ENCODE data around the gene ZNF614.
"Not testable (repeated sequence)": the region's sequence is repeated elsewhere in the genome, so short reads cannot be mapped to it uniquely, and the experiment has no call there.

The ZNF614 gene

GRCh38 chr19:52028027-52028779 is at the start of gene ZNF614:
Gene ZNF614, minus strand, starts transcription at chr19:52028379. Its CDS starts 2,634 bp downstream, at chr19:52025745.
- peak; percentile 82 for DNase-seq

DNA sequence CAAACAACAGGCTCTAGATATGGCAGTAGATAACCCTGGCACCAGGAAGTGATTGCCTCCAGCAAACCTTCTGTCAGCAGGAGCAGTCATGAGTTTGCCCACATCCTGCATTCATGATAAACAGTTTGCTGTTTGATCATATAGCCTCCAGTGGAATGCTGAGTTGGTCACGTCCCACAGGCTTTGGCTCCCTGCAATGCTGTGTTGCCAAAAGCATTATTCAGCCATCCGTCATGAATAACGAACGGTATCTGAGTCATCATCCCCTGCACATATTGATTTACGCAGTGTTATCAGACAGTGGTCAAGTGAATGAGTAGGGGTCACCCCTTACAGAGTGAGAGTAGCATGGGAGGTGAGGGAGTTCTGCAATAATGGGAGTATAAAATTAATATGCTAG is 42.3 kb upstream of the ZNF614 start:
- DNase-seq, result no peak

GRCh38 chr19:52069653-52070052 is 41.5 kb upstream of the ZNF614 start:
- no peak for DNase-seq

- DNase-seq, result no peak
Measured at GRCh38 chr19:52066258-52066863, 38.2 kb upstream of the ZNF614 start.

DNA sequence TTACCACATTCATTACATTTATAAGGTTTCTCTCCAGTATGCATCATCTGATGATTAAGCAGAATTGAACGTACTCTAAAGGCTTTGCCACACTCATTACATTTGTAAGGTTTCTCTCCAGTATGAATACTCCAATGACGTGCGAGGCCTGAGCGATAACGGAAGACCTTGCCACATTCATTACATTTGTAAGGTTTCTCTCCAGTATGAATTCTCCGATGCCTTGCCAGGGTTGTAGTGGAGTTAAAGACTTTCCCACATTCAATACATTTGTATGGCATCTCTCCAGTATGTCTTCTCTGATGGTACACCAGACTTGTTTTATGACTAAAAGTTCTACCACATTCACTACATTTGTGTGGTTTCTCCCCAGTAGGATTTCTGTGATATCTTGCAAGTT is 37.2 kb upstream of the ZNF614 start:
- no peak for DNase-seq

DNA sequence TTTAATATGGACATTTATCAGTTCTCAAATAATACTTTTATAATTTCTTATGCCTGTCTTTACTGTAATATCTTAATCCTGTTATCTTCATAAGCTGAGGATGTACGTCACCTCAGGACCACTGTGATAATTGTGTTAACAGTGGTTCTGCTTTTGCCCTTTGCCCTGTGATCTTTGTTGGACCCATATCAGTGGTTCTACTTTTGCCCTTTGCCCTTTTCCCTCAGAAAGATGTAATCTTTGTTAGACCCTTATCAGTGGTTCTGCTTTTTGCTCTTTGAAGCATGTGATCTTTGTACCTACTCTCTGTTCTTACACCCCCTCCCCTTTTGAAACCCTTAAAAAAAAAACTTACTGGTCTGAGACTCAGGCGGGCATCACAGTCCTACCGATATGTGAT is 28.3 kb upstream of the ZNF614 start:
- not testable (repeated sequence) for DNase-seq

DNA sequence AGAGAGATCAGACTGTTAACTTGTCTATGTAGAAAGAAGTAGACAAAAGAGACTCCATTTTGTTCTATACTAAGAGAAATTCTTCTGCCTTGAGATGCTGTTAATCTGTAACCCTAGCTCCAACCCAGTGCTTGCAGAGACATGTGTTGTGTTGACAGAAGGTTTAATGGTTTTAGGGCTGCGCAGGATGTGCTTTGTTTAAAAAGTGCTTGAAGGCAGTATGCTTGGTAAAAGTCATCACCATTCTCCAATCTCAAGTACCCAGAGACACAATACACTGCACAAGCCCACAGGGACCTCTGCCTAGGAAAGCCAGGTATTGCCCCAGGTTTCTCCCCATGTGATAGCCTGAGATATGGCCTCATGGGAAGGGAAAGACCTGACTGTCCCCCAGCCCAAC is 23.6 kb upstream of the ZNF614 start:
- DNase-seq, result not testable (repeated sequence)

DNA sequence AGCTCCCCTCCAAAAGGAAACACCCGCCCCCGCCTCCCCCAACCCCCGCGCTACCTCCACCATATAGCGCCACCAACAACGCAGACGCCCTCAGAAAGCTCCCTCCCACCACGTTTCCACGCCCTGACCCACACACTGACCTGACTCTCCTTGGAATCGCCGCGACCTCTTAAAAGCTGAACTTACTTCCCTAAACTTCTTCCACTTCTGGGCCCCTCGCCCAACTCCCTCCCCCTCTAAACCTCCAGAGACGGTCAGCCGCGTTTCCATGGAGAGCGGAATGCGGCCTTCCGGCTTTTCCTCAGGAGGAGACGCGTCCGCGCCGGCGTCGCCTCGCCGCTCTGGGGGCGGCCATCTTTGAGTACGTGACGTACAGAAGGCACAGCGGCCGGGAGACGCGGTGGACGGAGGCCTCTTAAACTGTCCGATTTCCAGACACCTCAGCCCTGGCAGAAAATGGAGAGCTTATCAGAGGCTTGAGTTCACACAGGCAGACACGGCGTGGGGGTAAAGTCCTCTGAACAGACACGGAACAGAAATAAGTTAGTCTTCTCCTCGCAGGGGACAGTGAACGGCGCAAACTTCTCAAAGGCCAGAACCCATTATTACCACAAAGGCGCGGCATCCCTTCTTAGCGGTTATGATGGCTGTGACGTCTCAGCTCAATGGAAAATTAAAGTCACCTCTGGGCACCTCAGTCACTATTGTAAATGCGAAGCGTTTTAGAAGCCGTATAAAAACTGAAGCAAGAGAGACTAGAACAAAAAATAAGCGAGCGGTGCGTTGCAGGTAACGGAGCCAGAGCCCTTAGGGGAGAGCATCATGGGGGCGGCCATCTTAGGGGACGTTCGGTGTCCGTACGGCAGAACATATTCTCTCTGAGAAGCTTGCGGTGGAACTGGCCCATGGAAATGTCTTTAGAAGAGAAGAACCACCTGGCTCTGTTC is 20.6 kb upstream of the ZNF614 start, which contains the start of gene ZNF432:
ZNF432 (minus strand) TSS at position 284 of the 947 bp plus-strand sequence. CDS start 1,970 bp downstream, outside the sequence.
- peak; percentile 77 for DNase-seq

- no peak for DNase-seq
Measured at GRCh38 chr19:52039169-52039568, 11.0 kb upstream of the ZNF614 start.

DNA sequence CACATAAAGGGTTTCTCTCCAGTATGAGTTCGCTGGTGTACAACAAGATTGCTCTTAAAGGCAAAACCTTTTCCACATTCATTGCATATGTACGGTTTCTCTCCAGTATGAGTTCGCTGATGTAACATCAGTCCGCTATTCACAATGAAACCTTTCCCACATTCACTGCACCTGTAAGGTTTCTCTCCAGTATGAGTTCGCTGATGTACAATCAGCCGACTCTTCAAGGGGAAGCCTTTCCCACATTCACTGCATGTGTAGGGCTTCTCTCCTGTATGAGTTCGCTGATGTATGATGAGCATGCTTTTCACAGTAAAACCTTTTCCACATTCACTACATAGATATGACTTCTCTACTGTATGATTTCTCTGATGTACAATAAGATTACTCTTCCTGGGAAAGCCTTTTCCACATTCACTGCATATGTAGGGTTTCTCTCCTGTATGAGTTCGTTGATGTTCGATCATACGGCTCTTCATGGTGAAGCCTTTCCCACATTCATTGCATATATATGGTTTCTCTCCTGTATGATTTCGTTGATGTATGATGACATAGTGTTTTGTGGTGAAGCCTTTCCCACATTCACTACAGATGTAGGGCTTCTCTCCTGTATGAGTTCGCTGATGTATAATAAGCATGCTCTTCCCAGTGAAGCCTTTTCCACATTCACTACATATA is 6.0 kb upstream of the ZNF614 start:
- no peak for DNase-seq

DNA sequence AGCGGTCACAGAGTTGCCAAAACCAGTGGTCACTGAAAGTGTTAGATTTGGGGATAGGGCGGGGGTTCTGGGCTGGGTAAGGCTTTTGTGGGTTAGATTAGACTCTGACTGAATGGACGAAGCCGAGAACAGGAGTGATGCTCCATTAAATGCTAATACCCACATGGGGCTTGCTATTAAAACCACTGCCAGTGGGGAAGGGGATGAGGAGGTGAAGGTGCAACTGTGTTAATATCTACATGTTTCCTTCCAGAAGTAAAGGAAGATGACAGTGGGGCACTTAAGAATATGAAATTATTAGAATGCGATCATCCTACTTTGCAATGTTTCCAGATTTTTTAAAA is 573 bp upstream of the ZNF614 start:
- DNase-seq, result no peak

DNA sequence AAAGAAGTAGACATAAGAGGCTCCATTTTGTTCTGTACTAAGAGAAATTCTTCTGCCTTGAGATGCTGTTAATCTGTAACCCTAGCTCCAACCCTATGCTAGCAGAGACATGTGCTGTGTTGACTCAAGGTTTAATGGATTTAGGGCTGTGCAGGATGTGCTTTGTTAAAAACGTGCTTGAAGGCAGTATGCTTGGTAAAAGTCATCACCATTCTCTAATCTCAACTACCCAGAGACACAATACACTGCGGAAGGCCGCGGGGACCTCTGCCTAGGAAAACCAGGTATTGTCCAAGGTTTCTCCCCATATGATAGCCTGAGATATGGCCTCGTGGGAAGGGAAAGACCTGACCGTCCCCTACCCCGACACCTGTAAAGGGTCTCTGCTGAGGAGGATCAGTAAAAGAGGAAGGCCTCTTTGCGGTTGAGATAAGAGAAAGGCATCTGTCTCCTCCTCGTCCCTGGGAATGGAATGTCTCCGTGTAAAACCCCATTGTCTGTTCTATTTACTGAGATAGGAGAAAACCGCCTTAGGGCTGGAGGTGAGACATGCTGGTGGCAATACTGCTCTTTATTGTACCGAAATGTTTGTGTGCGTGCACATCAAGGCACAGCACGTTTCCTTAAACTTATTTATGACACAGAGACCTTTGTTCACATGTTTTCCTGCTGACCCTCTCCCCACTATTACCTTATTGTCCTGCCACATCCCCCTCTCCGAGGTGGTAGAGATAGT is 1.8 kb downstream of the ZNF614 start:
- not testable (repeated sequence) for DNase-seq

- not testable (repeated sequence) for DNase-seq
Measured at GRCh38 chr19:52024478-52024877, 3.7 kb downstream of the ZNF614 start.

DNA sequence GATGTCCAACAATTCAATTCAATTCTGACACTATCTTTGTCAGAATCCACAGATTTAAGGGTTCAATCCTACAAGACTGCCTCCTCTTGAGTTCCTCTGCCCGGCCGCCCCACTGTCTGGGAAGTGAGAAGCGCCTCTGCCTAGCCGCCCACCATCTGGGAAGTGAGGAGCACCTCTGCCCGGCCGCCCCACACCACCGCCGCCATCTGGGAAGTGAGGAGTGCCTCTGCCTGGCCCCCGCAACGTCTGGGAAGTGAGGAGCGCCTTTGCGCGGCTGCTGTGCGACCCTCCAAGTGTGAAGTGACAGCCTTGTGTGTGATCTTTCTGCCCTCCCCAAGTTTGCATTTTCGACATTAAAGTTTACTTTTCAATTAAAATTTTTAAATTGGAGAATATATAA is 6.0 kb downstream of the ZNF614 start:
- no peak for DNase-seq

- no peak for DNase-seq
Measured at GRCh38 chr19:52020506-52020905, 7.7 kb downstream of the ZNF614 start.

DNA sequence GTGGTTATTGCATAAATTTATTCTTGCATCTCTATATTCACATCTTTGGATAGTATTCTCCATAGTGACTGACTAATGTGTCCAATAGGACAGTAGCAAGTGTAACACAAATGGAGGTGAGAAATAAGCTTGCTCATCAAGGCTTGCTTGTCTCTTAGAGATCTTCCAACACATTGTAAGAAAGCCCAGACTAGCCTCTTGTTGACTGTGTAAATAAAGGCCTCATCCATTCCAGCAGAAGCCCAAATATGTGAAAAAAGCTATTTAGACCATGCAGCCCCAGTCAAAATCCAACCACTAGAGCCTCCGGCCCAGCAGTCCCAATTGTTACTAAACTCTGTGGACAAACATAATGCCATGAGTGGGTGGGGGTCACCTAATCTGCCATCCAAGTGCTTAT is 17.5 kb downstream of the ZNF614 start:
- no peak for DNase-seq

DNA sequence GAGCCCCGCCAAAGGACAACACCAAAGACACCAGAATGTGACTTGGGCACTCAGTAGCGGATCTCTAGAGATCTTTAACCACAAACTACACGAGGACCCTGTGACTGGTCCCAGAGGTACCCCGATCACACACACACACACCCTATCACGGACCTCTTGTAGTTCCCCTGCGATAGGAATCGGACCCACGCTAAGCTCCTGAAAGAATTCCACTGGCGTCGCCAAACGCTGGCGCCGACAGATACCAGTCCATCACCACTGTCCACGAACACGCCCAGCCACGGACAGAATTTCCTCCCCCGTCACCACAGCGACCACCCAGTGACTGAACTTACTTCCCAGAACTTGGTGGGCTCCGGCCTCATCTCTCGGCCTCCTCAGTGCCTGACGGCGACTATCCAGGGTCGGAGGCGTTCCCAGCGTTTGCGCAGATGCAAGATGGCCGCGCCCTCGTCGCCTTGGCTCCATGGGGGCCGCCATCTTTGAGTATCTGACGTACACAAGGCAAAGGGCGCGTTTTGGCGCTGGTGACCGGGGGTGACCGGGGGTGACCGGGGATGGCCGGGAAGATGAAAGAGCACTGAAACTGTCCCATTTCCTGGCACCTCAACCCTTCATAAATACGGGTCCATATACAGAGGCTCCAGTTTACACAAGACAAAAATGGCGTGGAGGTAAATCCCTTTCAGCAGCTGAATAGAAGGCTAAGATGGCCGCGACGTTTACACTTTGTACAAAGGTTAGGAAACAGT is 20.2 kb downstream of the ZNF614 start, which contains the start of gene ZNF615:
ZNF615 (minus strand) TSS at position 406 of the 752 bp plus-strand sequence. CDS start 4,500 bp downstream, outside the sequence.
- peak; percentile 83 for DNase-seq

DNA sequence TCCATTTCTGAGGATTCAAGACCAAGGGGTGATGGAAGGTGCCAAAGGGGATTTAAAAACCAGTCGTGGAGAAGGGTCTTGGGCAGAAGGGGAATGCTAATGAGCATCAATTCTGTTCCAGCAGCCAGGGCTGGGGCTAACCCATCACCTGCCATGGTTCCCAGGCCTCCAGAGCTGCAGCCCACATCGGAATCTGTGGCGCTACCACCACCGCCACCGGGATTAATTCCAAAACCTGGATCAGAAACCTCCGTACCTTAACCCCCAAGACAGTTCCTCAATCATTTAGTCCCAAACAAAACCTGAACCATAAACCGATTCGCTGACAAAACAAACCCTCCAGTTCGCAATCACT is 20.8 kb downstream of the ZNF614 start:
- DNase-seq, result no peak

- no peak for DNase-seq
Measured at GRCh38 chr19:51994048-51994644, 34.0 kb downstream of the ZNF614 start.

DNA sequence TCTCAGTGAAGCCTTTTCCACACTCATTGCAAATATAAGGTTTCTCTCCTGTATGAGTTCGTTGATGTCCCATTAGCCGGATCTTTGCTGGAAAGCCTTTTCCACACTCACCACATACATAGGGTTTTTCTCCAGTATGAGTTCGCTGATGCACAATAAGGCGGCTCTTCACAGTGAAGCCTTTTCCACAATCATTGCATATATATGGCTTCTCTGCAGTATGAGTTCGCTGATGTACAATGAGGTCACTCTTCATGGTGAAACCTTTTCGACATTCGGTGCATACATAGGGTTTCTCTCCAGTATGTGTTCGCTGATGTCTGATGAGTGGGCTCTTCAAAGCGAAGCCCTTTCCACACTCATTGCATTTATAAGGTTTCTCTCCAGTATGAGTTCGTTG is 34.8 kb downstream of the ZNF614 start:
- no peak for DNase-seq
